BJ (cell line): Measurements from ENCODE around the gene HLA-B. TPM values are rescaled to one million over a fixed set of nuclear protein-coding genes. Genes with fewer than 3 reads are reported as not detected.

Source experiments
- CTCF ChIA-PET: fragments of 350-600 bp; formaldehyde crosslinking; extraction: SDS; loops from one replicate; lab custom pipeline; 2021; ENCODE audit warnings: antibody characterized with exemption, inconsistent platforms; lab: Yijun Ruan, JAX
- POLR2A ChIA-PET: fragments of 300-600 bp; sonication (Branson Sonifier 250); formaldehyde crosslinking; extraction: SDS; loops from one replicate; lab custom pipeline; 2021; ENCODE audit warnings: antibody characterized with exemption; lab: Charles Lee
- DNase-seq: peaks from one replicate; pipeline ENCODE4 v3.0.0-alpha.2; 2011; ENCODE audit warnings: low read depth
- H3K27me3 ChIP-seq: 2 replicates; pipeline ENCODE4 v1.6.0; 2011; ENCODE audit warnings: low read length; ENCODE audit not compliant: control insufficient read depth, insufficient read depth
- H3K36me3 ChIP-seq: 2 replicates; pipeline ENCODE4 v1.5.1; 2011; ENCODE audit warnings: low read length; ENCODE audit not compliant: control insufficient read depth, insufficient read depth
- H3K4me3 ChIP-seq: 2 replicates; pipeline ENCODE4 v1.5.1; 2011; ENCODE audit warnings: low read depth, mild to moderate bottlenecking, control low read depth, low read length
- polyA plus RNA-seq: library from polyadenylated mRNA; depleted of rRNA; stranded (reverse); fragments of >200 nt; gene quantifications from 2 replicates; pipeline ENCODE4 v1.2.3, GENCODE V29; 2011
- TF ChIP-seq, protein P1 (sequence below): IDR thresholded peaks from 2 replicates; pipeline ENCODE4 v1.5.1; 2011; ENCODE audit warnings: low read depth, mild to moderate bottlenecking, control low read depth, inconsistent platforms, low read length, moderate library complexity; ENCODE audit not compliant: insufficient read depth

HLA-B gene
- polyA plus RNA-seq, 1 experiment = 1,777 TPM

DNA sequence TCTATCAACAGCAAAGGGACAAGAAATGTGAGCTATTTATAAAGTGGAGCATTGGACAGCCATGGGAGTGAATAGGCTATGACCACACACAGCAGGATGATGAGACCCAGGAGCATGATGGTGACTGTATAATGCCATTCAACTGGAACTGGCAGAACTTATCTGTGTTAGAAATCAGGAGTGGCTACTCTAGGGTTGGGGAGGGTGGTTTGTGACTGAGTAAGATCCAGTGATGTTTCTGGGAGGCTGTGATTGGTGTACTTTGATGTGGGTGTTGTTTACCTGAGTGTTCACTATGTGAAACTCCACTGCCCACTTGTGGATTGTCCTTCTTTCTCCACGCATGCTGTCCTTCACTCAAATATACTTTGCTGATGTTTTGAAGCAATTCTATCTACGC is 11.5 kb upstream of the HLA-B start:
- DNase-seq = no peak
- ChIA-PET CTCF (interaction anchor here (0.9 to 9.0 kb wide), 4 partner anchors 8 to 238 kb away, joined by 4 to 201 read pairs (median 18); no protein-coding TSS in a partner anchor), POLR2A (no interaction called here)
- Histone ChIP-seq H3K4me3 (no peak overlapping the region), H3K27me3 (peaks cover 13% of the 10 kb centered on the region), H3K36me3 (no peaks in the 10 kb centered on the region)
- TF ChIP-seq, protein P1, sequence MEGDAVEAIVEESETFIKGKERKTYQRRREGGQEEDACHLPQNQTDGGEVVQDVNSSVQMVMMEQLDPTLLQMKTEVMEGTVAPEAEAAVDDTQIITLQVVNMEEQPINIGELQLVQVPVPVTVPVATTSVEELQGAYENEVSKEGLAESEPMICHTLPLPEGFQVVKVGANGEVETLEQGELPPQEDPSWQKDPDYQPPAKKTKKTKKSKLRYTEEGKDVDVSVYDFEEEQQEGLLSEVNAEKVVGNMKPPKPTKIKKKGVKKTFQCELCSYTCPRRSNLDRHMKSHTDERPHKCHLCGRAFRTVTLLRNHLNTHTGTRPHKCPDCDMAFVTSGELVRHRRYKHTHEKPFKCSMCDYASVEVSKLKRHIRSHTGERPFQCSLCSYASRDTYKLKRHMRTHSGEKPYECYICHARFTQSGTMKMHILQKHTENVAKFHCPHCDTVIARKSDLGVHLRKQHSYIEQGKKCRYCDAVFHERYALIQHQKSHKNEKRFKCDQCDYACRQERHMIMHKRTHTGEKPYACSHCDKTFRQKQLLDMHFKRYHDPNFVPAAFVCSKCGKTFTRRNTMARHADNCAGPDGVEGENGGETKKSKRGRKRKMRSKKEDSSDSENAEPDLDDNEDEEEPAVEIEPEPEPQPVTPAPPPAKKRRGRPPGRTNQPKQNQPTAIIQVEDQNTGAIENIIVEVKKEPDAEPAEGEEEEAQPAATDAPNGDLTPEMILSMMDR = no peak

DNA sequence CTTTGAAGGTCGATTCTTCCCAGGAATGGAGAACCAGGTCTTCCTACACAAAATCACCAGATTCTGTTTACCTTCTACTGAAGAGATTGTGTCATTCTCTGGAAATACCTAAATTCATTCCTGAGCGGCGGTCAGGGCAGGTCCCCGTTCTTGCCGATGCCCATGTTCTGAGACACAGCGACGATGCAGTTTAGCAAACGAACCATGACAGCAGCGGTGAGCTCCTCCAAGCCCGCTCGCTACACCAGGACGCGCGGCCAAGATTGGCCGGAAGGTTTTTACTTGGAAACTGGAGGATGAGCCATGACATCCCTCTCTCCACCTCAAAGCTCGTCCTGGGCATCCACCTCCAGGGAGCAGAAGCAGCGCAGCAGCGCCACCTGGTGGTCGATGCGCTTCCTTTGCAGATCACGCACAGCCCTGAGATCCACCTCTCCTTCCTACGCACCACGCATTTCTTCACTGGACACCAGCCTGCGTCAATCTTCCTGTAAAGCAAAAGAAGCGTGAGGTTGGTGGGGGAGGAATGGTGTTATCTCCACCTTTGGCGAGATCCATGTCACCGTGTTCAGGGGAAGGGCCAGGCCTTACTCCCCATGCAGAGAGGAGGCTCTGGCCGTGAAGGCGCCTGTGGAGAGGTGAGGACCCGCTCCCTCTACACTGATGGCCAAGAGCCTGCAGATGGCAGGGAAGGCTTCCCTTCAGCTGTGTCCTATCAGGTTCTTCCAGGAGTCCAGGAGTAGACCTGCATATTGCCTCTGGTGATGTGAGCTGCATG is 9.9 kb upstream of the HLA-B start:
- Histone ChIP-seq H3K4me3 (peak overlapping the region; percentile 17; the same call in 1 of the 2 replicates), H3K36me3 (no peaks in the 10 kb centered on the region), H3K27me3 (peaks cover 17% of the 10 kb centered on the region)
- TF ChIP-seq, protein P1 = peak; percentile 96
- ChIA-PET POLR2A (interaction anchor here (0.7 kb wide), 1 partner anchor 32 kb away, joined by 3 read pairs; no protein-coding TSS in a partner anchor), CTCF (interaction anchor here (0.6 to 9.0 kb wide), 43 partner anchors 9 to 241 kb away, joined by 3 to 201 read pairs (median 4); partner anchors contain the start of gene PSORS1C2)
- DNase-seq = peak; percentile 35

DNA sequence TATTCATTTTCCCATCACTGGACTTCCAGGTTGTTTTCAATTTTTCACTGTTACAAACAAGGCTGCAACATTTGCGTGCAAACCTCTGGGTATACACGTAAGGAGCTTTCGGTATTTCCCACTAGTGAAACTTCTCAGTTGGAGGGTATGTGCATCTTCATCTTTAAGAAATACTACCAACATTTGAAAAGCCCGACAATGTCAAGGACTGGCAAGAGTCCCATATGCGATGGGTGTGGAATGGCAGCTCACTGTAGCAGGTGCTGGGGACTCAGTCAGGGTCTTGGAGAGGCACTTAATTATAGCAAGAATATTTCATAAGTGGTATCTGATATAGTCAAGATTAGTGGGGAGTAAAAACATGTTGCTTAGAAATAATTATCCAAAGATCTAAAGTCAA is 8.9 kb upstream of the HLA-B start:
- POLR2A ChIA-PET = no interaction called here

DNA sequence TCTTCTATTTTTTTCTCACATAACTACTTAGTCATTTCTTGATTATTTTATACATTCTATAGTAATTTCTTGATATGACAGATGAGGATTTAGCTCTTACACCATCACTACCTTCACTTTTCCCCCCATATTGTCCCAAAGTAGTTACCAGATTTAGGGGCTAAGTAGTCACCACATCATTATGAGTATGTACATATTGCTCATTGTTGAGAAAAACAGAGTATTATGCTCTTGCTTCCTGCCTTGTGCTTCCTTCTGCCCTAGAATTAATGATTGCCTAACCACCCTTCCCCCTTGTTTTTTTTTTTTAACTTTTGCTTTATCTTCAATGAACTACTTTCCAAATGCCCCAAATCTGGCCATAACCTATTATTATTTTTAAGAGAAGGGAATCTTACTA is 6.8 kb upstream of the HLA-B start:
- POLR2A ChIA-PET = no interaction called here
- H3K36me3 ChIP-seq = no peaks in the 10 kb centered on the region
- CTCF ChIA-PET = interaction anchor here (9.0 kb wide), 1 partner anchor 167 kb away, joined by 201 read pairs; no protein-coding TSS in a partner anchor
- TF ChIP-seq, protein P1 = no peak
- H3K27me3 ChIP-seq = peaks cover 22% of the 10 kb centered on the region
- no peak for DNase-seq
- no peak overlapping the region for H3K4me3 ChIP-seq

More for the DNA sequence above, 8.9 kb upstream of the HLA-B start:
- no peak for DNase-seq
- H3K4me3 ChIP-seq = no peak overlapping the region
- no peaks in the 10 kb centered on the region for H3K36me3 ChIP-seq
- TF ChIP-seq, protein P1 = no peak
- H3K27me3 ChIP-seq = peaks cover 17% of the 10 kb centered on the region
- CTCF ChIA-PET = interaction anchor here (0.6 to 9.0 kb wide), 16 partner anchors 12 to 277 kb away, joined by 3 to 201 read pairs (median 5); partner anchors contain the start of gene PSORS1C2

DNA sequence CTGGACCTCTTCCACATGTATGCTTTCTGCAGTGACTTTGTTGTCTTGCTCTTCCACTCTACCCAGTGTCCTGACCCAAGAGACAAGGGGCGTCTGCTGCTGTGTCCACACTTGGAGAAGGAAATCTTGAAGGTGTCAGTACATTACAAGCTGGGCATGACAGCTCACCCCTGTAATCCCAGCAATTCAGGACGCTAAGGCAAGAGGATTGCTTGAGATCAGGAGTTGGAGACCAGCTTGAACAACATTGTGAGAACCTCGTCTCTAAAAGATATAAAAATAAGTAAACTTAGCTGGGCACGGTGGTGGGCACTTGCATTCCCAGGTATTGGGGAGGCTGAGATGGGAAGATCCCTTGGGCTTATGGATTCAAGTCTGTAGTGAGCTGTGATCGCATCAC is 5.8 kb upstream of the HLA-B start:
- no peaks in the 10 kb centered on the region for H3K36me3 ChIP-seq
- TF ChIP-seq, protein P1 = no peak
- H3K4me3 ChIP-seq = no peak overlapping the region
- POLR2A ChIA-PET = no interaction called here
- CTCF ChIA-PET = interaction anchor here (1.2 to 9.0 kb wide), 2 partner anchors 166 to 224 kb away, joined by 3 to 201 read pairs; partner anchors contain the start of gene PSORS1C2
- DNase-seq = no peak
- H3K27me3 ChIP-seq = peaks cover 20% of the 10 kb centered on the region
